Activated CD8-positive, alpha-beta T cell treated with anti-CD3 and anti-CD28 coated beads, Interleukin-2, amount 10 ng/mL, durations not matched to agents 7 days and 5 days (primary cell): Measurements from ENCODE around the gene C20orf141. TPM values are rescaled to one million over a fixed set of nuclear protein-coding genes. Genes with fewer than 3 reads are reported as not detected.
"Not testable (repeated sequence)": the region's sequence is repeated elsewhere in the genome, so short reads cannot be mapped to it uniquely, and the experiment has no call there.

Source experiments
- ATAC-seq: fragments of 150-1000 bp; cut with Tn5 transposase; one replicate; pipeline ENCODE4 v1.10.0; 2021; ENCODE audit warnings: moderate library complexity
- CTCF ChIA-PET: fragments of 350-600 bp; sonication (Branson Sonifier 250); formaldehyde crosslinking; loops from one replicate; lab custom pipeline; 2021; ENCODE audit warnings: antibody characterized with exemption; lab: Charles Lee
- POLR2A ChIA-PET: fragments of 350-600 bp; sonication (Branson Sonifier 250); formaldehyde crosslinking; loops from one replicate; lab custom pipeline; 2021; ENCODE audit warnings: antibody characterized with exemption; lab: Charles Lee
- DNase-seq: peaks from one replicate; pipeline ENCODE4 v3.0.0-alpha.2; 2020
- H3K27ac Mint-ChIP-seq: one replicate; pipeline ENCODE4 v1.8.0; 2021; ENCODE audit warnings: mild to moderate bottlenecking, mixed read lengths
- H3K27me3 Mint-ChIP-seq: one replicate; pipeline ENCODE4 v1.8.0; 2021; ENCODE audit warnings: low read depth, mixed read lengths
- H3K36me3 Mint-ChIP-seq: one replicate; pipeline ENCODE4 v1.8.0; 2021; ENCODE audit warnings: low read depth, mixed read lengths
- H3K4me1 Mint-ChIP-seq: one replicate; pipeline ENCODE4 v1.8.0; 2021; ENCODE audit warnings: low read depth, mixed read lengths
- H3K4me3 Mint-ChIP-seq: one replicate; pipeline ENCODE4 v1.8.0; 2021; ENCODE audit warnings: mild to moderate bottlenecking, mixed read lengths
- H3K9me3 Mint-ChIP-seq: one replicate; pipeline ENCODE4 v1.8.0; 2022; ENCODE audit warnings: mixed read lengths; ENCODE audit not compliant: insufficient read depth
- total RNA-seq, 2 experiments: library from RNA; stranded (reverse); gene quantifications; one replicate each; pipeline ENCODE4 v1.2.3, GENCODE V29; 2021

The C20orf141 gene
- total RNA-seq, 2 experiments from 2014 or later: not detected

DNA sequence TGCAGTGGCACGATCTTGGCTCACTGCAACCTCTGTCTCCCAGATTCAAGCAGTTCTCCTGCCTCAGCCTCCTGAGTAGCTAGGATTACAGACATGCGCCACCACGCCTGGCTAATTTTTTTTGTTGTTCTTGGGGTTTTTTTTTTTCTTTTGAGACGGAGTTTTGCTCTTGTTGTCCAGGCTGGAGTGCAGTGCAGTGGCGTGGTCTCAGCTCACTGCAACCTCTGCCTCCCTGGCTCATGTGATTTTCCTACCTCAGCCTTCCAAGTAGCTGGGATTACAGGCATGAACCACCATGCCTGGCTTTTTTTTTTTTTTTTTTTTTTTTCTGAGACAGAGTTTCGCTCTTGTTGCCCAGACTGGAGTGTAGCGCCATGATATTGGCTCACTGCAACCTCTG lies 16.4 kb downstream of the C20orf141 start:
- H3K36me3 Mint-ChIP-seq, POLR2A ChIA-PET, H3K9me3 Mint-ChIP-seq, H3K4me3 Mint-ChIP-seq, ATAC-seq, DNase-seq, H3K27ac Mint-ChIP-seq: not testable (repeated sequence)
- CTCF ChIA-PET: interaction anchor here (1.5 kb wide), 1 partner anchor 9 kb away, joined by 6 read pairs; no protein-coding TSS in a partner anchor
- H3K4me1 Mint-ChIP-seq: peaks cover 14% of the 10 kb centered on the region
- peaks cover 34% of the 10 kb centered on the region for H3K27me3 Mint-ChIP-seq

DNA sequence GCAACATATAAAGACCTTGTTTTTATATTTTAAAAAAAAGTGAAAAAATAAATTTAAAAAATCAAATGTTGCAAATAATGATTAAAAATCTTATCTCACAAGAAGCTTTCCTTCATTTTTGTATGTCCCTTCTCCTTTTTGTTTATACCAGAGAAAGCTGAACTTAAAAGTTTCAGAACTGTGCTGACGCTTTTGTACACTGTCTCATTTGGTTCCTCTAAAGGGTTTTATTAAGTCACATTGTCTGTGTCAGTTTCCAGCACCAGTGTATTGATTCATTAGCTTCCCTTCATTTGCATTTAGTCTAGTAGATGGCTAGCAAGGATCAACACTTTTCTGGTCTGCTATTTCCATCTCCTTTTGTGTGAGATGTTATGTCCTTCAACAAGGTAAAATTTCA lies 19.0 kb downstream of the C20orf141 start:
- POLR2A ChIA-PET: no interaction called here
- H3K27ac Mint-ChIP-seq: no peak overlapping the region
- no peak for ATAC-seq
- no peak overlapping the region for H3K4me3 Mint-ChIP-seq
- peaks cover 3% of the 10 kb centered on the region for H3K4me1 Mint-ChIP-seq
- H3K36me3 Mint-ChIP-seq: no peaks in the 10 kb centered on the region
- no peaks in the 10 kb centered on the region for H3K9me3 Mint-ChIP-seq
- peaks cover 14% of the 10 kb centered on the region for H3K27me3 Mint-ChIP-seq
- CTCF ChIA-PET: interaction anchor here (1.0 to 1.3 kb wide), 2 partner anchors 12 to 149 kb away, joined by 3 to 4 read pairs; no protein-coding TSS in a partner anchor
- no peak for DNase-seq

DNA sequence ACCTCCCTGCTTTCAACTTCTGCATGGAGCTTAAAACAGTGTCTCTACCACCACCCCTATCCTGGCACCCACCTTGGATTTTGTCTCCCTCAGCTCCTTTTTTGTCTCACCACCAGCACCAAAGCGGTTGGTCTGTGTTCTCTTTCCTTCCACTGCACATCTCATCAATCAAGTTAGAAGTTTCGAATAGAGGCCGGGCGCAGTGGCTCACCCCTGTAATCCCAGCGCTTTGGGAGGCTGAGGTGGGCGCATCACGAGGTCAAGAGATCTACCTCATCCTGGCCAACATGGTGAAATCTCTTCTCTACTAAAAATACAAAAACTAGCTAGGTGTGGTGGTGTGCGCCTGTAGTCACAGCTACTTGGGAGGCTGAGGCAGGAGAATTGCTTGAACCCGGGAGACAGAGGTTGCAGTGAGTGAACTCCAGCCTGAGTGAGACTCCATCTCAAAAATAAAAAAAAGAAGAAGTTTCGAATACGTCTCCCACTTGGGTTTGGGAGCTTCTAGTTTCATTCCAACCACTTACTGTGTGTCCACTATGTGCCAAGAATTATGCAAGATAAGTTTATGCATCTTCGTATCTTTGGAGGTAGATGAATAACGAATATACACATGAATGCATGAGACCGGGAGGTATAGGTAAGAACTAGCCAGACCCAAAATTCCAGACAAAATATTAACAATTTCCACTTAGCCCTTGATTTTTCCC lies 19.8 kb downstream of the C20orf141 start:
- CTCF ChIA-PET: interaction anchor here (1.0 to 1.3 kb wide), 2 partner anchors 12 to 149 kb away, joined by 3 to 4 read pairs; no protein-coding TSS in a partner anchor
- H3K4me3 Mint-ChIP-seq: no peak overlapping the region
- no peaks in the 10 kb centered on the region for H3K9me3 Mint-ChIP-seq
- DNase-seq (no peak), ATAC-seq (no peak)
- peaks cover 3% of the 10 kb centered on the region for H3K36me3 Mint-ChIP-seq
- H3K4me1 Mint-ChIP-seq: peaks cover 9% of the 10 kb centered on the region
- POLR2A ChIA-PET: interaction anchor here (0.7 kb wide), 1 partner anchor 76 kb away, joined by 3 read pairs; no protein-coding TSS in a partner anchor
- peaks cover 9% of the 10 kb centered on the region for H3K27me3 Mint-ChIP-seq
- no peak overlapping the region for H3K27ac Mint-ChIP-seq

DNA sequence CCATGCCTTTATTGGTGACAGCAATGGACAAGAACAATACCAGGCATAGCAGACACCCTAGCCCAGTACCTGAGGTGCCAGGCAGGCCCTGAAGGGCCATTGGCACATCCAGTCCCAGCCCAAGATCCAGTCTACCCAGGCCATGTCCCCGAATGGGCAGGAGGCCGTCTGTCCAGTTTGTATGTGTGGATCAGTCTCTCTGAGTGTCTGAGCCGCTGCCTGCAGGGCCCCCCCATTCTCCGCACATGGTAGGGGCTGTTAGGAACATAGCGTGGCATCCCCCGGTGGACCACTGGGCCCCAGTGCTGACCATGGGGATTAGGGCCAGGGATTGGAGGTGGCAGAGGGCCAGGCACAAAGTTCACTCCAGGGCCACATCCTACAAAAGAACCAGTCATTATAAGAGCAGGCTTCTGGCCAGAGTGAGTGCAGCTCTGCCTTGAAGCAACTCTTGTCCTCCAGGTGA lies 20.6 kb downstream of the C20orf141 start:
- POLR2A ChIA-PET: no interaction called here
- H3K36me3 Mint-ChIP-seq: peaks cover 4% of the 10 kb centered on the region
- H3K9me3 Mint-ChIP-seq: no peaks in the 10 kb centered on the region
- ATAC-seq (no peak), DNase-seq (no peak)
- no peak overlapping the region for H3K27ac Mint-ChIP-seq
- no peak overlapping the region for H3K4me3 Mint-ChIP-seq
- peaks cover 2% of the 10 kb centered on the region for H3K27me3 Mint-ChIP-seq
- CTCF ChIA-PET: interaction anchor here (1.5 kb wide), 1 partner anchor 147 kb away, joined by 5 read pairs; no protein-coding TSS in a partner anchor
- H3K4me1 Mint-ChIP-seq: peaks cover 9% of the 10 kb centered on the region

DNA sequence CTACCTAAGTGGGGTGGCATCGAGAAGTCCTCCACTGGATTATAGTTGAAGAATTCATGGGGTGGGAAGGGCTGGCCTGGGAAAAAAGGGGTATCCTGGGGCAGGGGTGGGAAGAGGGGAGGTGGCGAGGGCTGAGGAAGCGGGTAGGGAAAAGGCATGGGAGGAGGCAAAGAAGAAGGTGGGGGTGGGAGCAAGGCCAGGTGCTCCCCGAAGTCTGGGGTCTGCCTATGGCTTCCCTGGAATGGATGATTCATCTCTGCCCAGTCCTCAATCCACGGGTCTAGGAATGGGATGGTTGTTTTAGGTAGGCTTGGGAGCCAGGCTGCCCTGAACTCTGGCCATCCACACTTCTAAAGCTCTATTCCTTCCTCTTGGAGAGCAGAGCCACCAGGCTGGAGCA lies 21.2 kb downstream of the C20orf141 start:
- peaks cover 9% of the 10 kb centered on the region for H3K4me1 Mint-ChIP-seq
- peaks cover 2% of the 10 kb centered on the region for H3K27me3 Mint-ChIP-seq
- H3K27ac Mint-ChIP-seq: no peak overlapping the region
- peaks cover 4% of the 10 kb centered on the region for H3K36me3 Mint-ChIP-seq
- DNase-seq (peak; percentile 16), ATAC-seq (no peak)
- CTCF ChIA-PET: interaction anchor here (1.2 to 1.5 kb wide), 2 partner anchors 10 to 148 kb away, joined by 3 to 5 read pairs; no protein-coding TSS in a partner anchor
- no peak overlapping the region for H3K4me3 Mint-ChIP-seq
- no peaks in the 10 kb centered on the region for H3K9me3 Mint-ChIP-seq
- POLR2A ChIA-PET: no interaction called here

DNA sequence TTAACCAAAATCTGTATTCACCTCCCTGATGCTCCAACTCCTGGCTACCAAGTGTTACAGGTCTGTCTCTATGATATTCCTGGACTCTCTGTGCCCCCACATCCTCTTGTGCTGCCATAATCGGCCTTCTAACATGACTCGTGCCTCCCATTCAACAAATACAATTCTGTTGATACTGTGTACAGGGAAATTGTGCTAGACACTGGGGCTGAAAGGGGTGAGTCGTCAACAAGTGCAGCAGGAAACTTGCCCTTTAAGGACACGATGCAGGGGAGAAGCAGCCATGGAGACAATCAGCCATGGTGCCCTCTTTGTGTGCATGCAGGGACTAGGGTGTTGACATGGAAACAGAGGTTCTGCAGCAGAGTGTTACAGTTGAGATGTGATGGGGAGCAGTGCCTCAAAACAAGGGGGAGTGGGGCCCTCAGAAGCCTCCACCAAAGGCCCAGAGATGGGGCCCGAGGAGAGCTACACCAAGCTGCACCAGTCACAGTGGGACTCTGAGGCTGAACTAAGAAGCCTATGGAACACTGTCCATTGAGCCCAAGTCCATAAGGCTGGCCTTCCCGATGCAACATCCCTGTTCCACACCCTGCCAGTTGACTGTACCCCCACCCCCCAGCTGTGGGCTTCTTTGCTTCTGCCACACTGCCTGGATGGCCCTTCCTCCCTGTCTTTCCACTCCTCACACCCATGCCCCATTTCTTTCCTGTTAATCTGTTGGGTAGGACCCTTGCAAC lies 22.6 kb downstream of the C20orf141 start:
- ATAC-seq (no peak), DNase-seq (no peak)
- peaks cover 2% of the 10 kb centered on the region for H3K27me3 Mint-ChIP-seq
- peaks cover 10% of the 10 kb centered on the region for H3K4me1 Mint-ChIP-seq
- POLR2A ChIA-PET: interaction anchor here (1.8 kb wide), 1 partner anchor 36 kb away, joined by 4 read pairs; the partner anchor contains the start of gene PTPRA
- no peak overlapping the region for H3K4me3 Mint-ChIP-seq
- CTCF ChIA-PET: interaction anchor here (0.8 kb wide), 1 partner anchor 149 kb away, joined by 3 read pairs; no protein-coding TSS in a partner anchor
- no peaks in the 10 kb centered on the region for H3K9me3 Mint-ChIP-seq
- peaks cover 4% of the 10 kb centered on the region for H3K36me3 Mint-ChIP-seq
- H3K27ac Mint-ChIP-seq: no peak overlapping the region

DNA sequence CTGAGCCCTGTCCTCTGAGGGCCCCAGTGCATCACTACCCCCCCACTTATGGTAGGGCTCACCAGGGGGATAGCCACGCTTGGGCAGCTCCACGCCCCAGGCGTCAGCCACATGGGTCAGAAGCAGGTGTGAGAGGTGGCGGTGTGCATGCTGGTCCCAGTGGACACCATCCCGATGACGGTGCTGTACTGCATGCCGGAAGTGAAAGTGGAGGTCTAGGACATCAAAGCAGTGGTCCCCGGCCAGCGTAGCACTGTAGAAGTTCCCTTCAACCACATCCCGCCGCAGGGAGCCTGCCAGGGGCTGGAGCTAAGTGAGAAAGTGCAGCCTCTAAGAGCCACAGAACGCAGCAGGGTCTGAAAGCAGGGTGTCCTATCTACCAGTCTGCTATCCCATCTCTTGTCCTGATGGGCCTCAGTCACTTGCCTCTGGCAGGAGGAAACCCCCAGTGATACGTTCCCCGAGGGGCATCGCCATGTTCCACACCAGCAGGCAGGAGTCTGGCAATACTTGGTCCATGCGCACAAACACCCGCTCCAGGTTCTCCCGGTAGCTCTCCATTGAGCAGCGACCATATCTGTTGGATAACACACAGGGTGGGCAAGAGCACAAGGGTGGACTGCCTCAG lies 23.5 kb downstream of the C20orf141 start:
- Mint-ChIP-seq H3K9me3 (no peaks in the 10 kb centered on the region), H3K36me3 (peaks cover 6% of the 10 kb centered on the region), H3K27ac (peak overlapping the region; percentile 36), H3K4me3 (no peak overlapping the region), H3K27me3 (peaks cover 2% of the 10 kb centered on the region), H3K4me1 (peaks cover 10% of the 10 kb centered on the region)
- no peak for DNase-seq
- ChIA-PET CTCF (interaction anchor here (0.8 kb wide), 1 partner anchor 150 kb away, joined by 3 read pairs; no protein-coding TSS in a partner anchor), POLR2A (interaction anchor here (1.8 kb wide), 1 partner anchor 35 kb away, joined by 4 read pairs; the partner anchor contains the start of gene PTPRA)
- no peak for ATAC-seq

DNA sequence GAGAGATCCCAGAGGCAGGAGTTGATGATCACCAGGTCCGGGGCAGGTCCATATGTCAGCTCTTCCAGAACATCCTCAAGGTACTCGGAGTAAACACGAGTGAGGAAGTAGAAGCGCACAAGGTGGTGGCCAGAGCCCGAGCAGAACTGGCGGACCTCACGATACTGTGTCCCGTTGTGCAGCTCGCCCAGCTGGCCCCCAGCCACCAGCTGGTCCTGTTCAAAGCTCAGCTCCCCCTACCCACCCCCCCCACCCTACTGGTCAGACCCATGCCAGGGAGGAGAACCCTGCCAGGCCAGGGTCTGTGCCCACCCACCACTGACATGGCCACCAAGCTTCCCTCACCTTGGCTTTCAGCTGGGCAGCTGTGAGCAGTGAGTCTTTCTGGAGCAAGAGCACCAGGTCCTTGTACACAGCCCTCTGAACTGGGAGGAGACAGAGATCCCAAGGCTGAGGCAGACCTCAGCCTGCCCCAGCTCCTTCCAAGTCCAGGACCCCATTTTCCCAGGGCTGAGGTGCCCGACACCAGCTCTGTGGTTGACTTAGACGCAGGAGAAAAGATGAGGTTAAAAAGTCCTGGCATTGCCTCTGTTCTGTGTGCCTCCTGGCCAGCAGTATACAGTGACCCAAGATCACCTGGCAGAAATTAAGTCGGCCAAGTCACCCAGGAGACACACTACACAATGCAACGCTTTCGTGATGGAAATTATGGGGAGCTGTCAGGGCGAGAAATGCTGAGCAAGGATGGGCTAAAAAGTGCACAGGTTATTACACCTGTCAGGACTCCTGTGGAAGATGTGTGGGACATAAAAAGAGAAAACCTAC lies 24.3 kb downstream of the C20orf141 start:
- ChIA-PET POLR2A (interaction anchor here (0.5 to 2.6 kb wide), 8 partner anchors 13 to 151 kb away, joined by 3 to 9 read pairs (median 4); partner anchors contain the start of gene PTPRA), CTCF (no interaction called here)
- Mint-ChIP-seq H3K27me3 (peaks cover 2% of the 10 kb centered on the region), H3K27ac (peak overlapping the region; percentile 88), H3K4me1 (peaks cover 10% of the 10 kb centered on the region), H3K36me3 (peaks cover 7% of the 10 kb centered on the region), H3K9me3 (no peaks in the 10 kb centered on the region), H3K4me3 (peak overlapping the region; percentile 69)
- no peak for DNase-seq
- ATAC-seq: no peak

DNA sequence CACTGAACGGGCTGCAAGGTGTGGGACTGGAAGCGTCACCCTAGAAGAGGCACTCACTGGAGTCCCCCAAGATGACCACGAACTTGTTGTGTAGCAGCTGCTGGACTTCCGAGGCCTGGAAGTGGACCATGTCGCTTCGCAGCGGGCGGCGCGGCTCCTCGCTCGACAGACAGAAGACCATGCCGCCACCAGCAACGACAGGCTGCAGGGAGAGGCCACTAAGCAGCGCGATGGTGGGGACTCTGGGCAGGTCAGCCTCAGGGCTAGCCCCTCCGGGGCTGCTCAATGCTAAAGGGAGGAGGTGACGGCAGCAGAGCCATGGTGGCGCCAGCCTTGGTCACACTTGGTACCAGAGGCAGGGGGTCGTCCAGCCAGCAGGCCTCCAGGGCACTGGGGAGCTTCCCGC lies 24.9 kb downstream of the C20orf141 start:
- no peak for ATAC-seq
- Mint-ChIP-seq H3K9me3 (no peaks in the 10 kb centered on the region), H3K36me3 (peaks cover 10% of the 10 kb centered on the region), H3K4me1 (peaks cover 13% of the 10 kb centered on the region), H3K27me3 (peaks cover 2% of the 10 kb centered on the region), H3K4me3 (peak overlapping the region; percentile 69), H3K27ac (peak overlapping the region; percentile 88)
- CTCF ChIA-PET: interaction anchor here (1.6 kb wide), 1 partner anchor 128 kb away, joined by 5 read pairs; no protein-coding TSS in a partner anchor
- POLR2A ChIA-PET: interaction anchor here (0.5 to 2.6 kb wide), 9 partner anchors 9 to 188 kb away, joined by 3 to 9 read pairs (median 4); partner anchors contain the start of gene PTPRA
- DNase-seq: no peak

DNA sequence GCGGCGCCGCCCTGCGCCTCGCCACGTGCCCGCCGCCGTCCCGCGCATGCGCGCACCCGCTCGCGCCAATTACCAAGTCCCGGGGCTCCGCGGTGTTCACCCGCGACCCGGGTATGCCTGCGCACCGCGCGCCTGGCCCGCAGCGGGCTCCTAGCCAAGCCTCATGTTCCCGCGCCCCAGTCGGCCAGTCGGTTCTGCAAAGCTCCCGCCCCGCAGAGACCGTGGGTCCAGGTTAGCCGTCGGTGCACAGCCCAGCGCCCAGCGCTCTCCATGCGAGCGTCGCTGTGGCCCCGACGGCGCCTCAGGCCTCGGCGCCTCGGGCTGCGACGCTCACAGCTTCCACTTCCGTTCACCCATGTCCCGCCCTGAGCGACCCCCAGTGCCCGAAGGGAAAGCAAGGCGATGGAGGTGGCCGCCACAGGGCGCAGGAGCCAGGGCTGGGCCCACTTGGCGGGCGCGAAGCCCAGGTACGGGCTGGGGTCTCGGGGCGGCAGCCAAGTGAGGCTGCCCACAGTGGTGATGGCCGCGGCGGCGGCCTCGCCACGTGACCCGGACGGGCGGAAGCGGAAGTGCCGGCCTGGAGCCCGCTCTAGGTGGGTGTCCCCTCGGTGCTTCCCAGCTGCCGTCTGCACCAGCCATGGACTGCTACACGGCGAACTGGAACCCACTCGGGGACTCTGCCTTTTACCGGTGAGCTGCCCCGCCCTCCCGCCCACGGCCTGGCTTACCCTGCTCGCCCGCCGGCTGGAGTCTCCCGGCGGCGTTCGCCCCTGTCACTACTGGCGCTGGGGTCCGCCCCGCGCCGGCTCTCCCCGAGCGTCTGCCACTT lies 25.6 kb downstream of the C20orf141 start, which contains the start of the genes PCED1A and VPS16:
TSS of gene PCED1A (minus strand) at position 518 of the 829 bp plus-strand sequence. CDS start 743 bp downstream, outside the sequence.
TSS of gene VPS16 (plus strand) at position 608 of the 829 bp plus-strand sequence. CDS start at position 638, 30 bp downstream.
- ATAC-seq: peak; percentile 98
- Mint-ChIP-seq H3K4me3 (peak within 1 kb of the TSS; percentile 83), H3K27me3 (peaks cover 2% of the 10 kb centered on the region), H3K9me3 (no peaks in the 10 kb centered on the region), H3K36me3 (peaks cover 13% of the 10 kb centered on the region), H3K27ac (peak within 1 kb of the TSS; percentile 88), H3K4me1 (peaks cover 18% of the 10 kb centered on the region)
- CTCF ChIA-PET: interaction anchor here (1.6 kb wide), 1 partner anchor 128 kb away, joined by 5 read pairs; no protein-coding TSS in a partner anchor
- peak; percentile 90 for DNase-seq
- POLR2A ChIA-PET: interaction anchor here (0.5 to 2.6 kb wide), 12 partner anchors 8 to 205 kb away, joined by 3 to 9 read pairs (median 3); partner anchors contain the start of genes CPXM1 and PTPRA
